ENCODE data around the gene PICALM. TPM values are rescaled to one million over a fixed set of nuclear protein-coding genes. Genes with fewer than 3 reads are reported as not detected.

PICALM gene
- total and polyA plus RNA-seq, 9 of the 15 experiments (the other 6 are each of a cell fraction or from before 2014, with no cell fraction given), result 41.3 to 990 (median 309) TPM

DNA sequence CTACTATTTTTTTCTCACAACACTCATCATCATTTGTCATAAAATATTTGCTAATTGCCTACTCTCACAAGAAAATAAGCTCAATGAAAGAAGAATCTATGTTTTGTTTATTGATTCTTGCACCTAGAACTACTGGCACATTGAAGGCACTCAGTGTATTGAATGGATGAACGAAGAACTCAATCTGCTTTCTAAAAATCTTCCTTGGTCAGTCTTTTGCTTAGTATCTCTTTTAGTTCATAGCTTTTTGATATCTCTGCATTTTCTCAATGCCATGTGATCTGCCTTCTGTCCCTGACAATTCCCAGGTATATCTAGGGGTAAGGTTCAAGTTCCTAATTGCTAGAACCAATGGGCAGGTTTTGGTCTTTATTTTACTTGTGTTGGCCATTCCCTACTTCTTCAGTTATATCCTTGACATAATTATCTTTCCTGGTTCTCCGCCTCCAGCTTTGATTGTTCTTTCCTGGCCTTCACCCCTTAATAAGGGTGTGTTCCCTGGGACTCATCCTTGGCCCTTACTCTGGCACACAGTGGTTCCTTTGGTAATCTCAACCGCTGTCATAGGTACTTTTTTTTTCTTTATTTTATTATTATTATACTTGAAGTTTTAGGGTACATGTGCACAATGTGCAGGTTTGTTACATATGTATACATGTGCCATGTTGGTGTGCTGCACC lies 117.3 kb downstream of the PICALM start (continued):
- TF ChIP-seq MXI1 (IDR thresholded peaks at IDR 0.05; ENCODE audit: low read depth, low read length) (no peak), GTF2F1 (IDR thresholded peaks at IDR 0.05; ENCODE audit: low read depth, low read length) (peak; percentile 51; the same call in 1 of the 2 replicates), GTF2A2 (tag; IDR thresholded peaks at IDR 0.05) (no peak), CBX3 (IDR thresholded peaks at IDR 0.05; ENCODE audit: borderline replicate concordance in 1 of 2, low read length in 2 of 2) (no peak), RBM39 (optimal IDR thresholded peaks at IDR 0.05; ENCODE audit: low read depth, low read length) (no peak), MAZ (CRISPR knock-in tag; conservative IDR thresholded peaks at IDR 0.05 in 1 of 2, IDR thresholded peaks at IDR 0.05 in 1 of 2) (no peak), ILF3 (IDR thresholded peaks at IDR 0.05; ENCODE audit: borderline replicate concordance) (no peak), ZHX1 (conservative IDR thresholded peaks at IDR 0.05; ENCODE audit: low read length) (no peak), POLR3A (IDR thresholded peaks at IDR 0.05; ENCODE audit: borderline replicate concordance, extremely low read depth, insufficient read depth, insufficient read length) (no peak), CTCFL (IDR thresholded peaks at IDR 0.05; ENCODE audit: borderline replicate concordance, insufficient read depth, low read depth, low read length, poor library complexity, severe bottlenecking) (no peak), ZNF175 (CRISPR knock-in tag; IDR thresholded peaks at IDR 0.05; ENCODE audit: low read depth) (no peak), POLR2G (IDR thresholded peaks at IDR 0.05; ENCODE audit: low read depth, low read length) (peak; percentile 35; the same call in 1 of the 2 replicates), ZNF57 (CRISPR knock-in tag; IDR thresholded peaks at IDR 0.05) (0 out of 2 replicates have a peak, but pooled peaks have one; percentile 10), POLR2B (IDR thresholded peaks at IDR 0.05; ENCODE audit: low read depth, partially characterized antibody) (peak; percentile 20), LCOR (CRISPR knock-in tag; IDR thresholded peaks at IDR 0.05) (0 out of 2 replicates have a peak, but pooled peaks have one; percentile 36)
- TF ChIP-seq, protein P1, sequence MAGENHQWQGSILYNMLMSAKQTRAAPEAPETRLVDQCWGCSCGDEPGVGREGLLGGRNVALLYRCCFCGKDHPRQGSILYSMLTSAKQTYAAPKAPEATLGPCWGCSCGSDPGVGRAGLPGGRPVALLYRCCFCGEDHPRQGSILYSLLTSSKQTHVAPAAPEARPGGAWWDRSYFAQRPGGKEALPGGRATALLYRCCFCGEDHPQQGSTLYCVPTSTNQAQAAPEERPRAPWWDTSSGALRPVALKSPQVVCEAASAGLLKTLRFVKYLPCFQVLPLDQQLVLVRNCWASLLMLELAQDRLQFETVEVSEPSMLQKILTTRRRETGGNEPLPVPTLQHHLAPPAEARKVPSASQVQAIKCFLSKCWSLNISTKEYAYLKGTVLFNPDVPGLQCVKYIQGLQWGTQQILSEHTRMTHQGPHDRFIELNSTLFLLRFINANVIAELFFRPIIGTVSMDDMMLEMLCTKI (IDR thresholded peaks at IDR 0.05; ENCODE audit: partially characterized antibody), result no peak

All from K562 (cell line).